ENCODE measurements around the gene GAS2L3.

DNA sequence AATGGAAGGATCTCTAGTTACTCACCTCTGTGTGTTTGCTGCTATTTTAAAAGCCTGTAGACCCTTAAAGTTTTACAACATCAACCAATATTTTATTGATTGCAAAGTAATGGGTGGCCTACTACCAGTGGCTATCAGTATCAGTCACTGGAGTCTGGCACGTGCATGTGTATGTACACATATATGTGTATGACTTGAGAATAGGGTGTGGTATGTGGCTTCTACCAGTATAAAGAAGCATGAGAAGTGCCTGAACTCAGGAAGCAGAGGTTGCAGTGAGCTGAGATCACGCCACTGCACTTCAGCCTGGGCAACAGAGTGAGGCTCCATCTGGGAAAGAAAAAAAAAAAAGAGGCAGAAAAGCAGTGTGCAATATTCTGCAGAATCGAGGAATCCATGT, 45.5 kb upstream of the GAS2L3 start:
- TF ChIP-seq, protein P1, sequence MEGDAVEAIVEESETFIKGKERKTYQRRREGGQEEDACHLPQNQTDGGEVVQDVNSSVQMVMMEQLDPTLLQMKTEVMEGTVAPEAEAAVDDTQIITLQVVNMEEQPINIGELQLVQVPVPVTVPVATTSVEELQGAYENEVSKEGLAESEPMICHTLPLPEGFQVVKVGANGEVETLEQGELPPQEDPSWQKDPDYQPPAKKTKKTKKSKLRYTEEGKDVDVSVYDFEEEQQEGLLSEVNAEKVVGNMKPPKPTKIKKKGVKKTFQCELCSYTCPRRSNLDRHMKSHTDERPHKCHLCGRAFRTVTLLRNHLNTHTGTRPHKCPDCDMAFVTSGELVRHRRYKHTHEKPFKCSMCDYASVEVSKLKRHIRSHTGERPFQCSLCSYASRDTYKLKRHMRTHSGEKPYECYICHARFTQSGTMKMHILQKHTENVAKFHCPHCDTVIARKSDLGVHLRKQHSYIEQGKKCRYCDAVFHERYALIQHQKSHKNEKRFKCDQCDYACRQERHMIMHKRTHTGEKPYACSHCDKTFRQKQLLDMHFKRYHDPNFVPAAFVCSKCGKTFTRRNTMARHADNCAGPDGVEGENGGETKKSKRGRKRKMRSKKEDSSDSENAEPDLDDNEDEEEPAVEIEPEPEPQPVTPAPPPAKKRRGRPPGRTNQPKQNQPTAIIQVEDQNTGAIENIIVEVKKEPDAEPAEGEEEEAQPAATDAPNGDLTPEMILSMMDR (IDR thresholded peaks at IDR 0.05; ENCODE audit: insufficient read depth, low read length) = no peak
- TF ChIP-seq POLR2AphosphoS5 (IDR thresholded peaks at IDR 0.05; ENCODE audit: low read depth) (no peak), GABPA (IDR thresholded peaks at IDR 0.05; ENCODE audit: low read depth) (no peak), SPI1 (IDR thresholded peaks at IDR 0.05; ENCODE audit: borderline replicate concordance, low read depth) (no peak)
- TF ChIP-seq, protein P2, sequence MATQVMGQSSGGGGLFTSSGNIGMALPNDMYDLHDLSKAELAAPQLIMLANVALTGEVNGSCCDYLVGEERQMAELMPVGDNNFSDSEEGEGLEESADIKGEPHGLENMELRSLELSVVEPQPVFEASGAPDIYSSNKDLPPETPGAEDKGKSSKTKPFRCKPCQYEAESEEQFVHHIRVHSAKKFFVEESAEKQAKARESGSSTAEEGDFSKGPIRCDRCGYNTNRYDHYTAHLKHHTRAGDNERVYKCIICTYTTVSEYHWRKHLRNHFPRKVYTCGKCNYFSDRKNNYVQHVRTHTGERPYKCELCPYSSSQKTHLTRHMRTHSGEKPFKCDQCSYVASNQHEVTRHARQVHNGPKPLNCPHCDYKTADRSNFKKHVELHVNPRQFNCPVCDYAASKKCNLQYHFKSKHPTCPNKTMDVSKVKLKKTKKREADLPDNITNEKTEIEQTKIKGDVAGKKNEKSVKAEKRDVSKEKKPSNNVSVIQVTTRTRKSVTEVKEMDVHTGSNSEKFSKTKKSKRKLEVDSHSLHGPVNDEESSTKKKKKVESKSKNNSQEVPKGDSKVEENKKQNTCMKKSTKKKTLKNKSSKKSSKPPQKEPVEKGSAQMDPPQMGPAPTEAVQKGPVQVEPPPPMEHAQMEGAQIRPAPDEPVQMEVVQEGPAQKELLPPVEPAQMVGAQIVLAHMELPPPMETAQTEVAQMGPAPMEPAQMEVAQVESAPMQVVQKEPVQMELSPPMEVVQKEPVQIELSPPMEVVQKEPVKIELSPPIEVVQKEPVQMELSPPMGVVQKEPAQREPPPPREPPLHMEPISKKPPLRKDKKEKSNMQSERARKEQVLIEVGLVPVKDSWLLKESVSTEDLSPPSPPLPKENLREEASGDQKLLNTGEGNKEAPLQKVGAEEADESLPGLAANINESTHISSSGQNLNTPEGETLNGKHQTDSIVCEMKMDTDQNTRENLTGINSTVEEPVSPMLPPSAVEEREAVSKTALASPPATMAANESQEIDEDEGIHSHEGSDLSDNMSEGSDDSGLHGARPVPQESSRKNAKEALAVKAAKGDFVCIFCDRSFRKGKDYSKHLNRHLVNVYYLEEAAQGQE (IDR thresholded peaks at IDR 0.05; ENCODE audit: insufficient replicate concordance, low read depth) = no peak
